Loucy (cell line): ENCODE results near the gene BRSK2.

Experiments used
- H2AFZ ChIP-seq: fragments of 200-600 bp; sonication (generic); 2 replicates; pipeline ENCODE4 v1.6.0; 2016; ENCODE audit warnings: antibody characterized with exemption, mild to moderate bottlenecking, low read length, moderate library complexity
- H3F3A ChIP-seq: fragments of 200-600 bp; 2 replicates; pipeline ENCODE4 v1.6.0; 2016; ENCODE audit warnings: antibody characterized with exemption, low read depth, mild to moderate bottlenecking
- H3K27me3 ChIP-seq: fragments of 200-600 bp; sonication (generic); 2 replicates; pipeline ENCODE4 v1.6.1; 2014; ENCODE audit warnings: low read length, mild to moderate bottlenecking; ENCODE audit not compliant: insufficient read depth, poor library complexity, severe bottlenecking
- H3K36me3 ChIP-seq: fragments of 200-600 bp; sonication (generic); 2 replicates; pipeline ENCODE4 v1.6.1; 2016; ENCODE audit warnings: low read length; ENCODE audit not compliant: insufficient read depth
- H3K4me1 ChIP-seq: fragments of 200-600 bp; sonication (generic); 2 replicates; pipeline ENCODE4 v1.5.1; 2014; ENCODE audit warnings: low read length, mild to moderate bottlenecking; ENCODE audit not compliant: insufficient read depth, poor library complexity, severe bottlenecking
- H3K4me2 ChIP-seq: fragments of 200-600 bp; sonication (generic); 2 replicates; pipeline ENCODE4 v1.6.0; 2014; ENCODE audit warnings: antibody characterized with exemption, low read length, low read depth, mild to moderate bottlenecking; ENCODE audit not compliant: poor library complexity, severe bottlenecking
- H3K4me3 ChIP-seq: fragments of 200-600 bp; sonication (generic); 2 replicates; pipeline ENCODE4 v1.5.1; 2014; ENCODE audit warnings: low read length, mild to moderate bottlenecking, mixed read lengths; ENCODE audit not compliant: poor library complexity, severe bottlenecking
- H3K79me2 ChIP-seq: fragments of 200-600 bp; sonication (generic); 2 replicates; pipeline ENCODE4 v1.6.1; 2014; ENCODE audit warnings: low read length; ENCODE audit not compliant: insufficient read depth
- H3K9ac ChIP-seq: fragments of 200-600 bp; sonication (generic); 2 replicates; pipeline ENCODE4 v1.6.0; 2014; ENCODE audit warnings: mild to moderate bottlenecking, low read depth, low read length, moderate library complexity; ENCODE audit not compliant: poor library complexity, severe bottlenecking
- H3K9me2 ChIP-seq: fragments of 200-600 bp; sonication (generic); replicated peaks from 2 replicates; pipeline ENCODE4 v1.6.1; 2016; ENCODE audit warnings: low read depth, low read length, mixed read lengths
- H3K9me3 ChIP-seq: fragments of 200-600 bp; sonication (generic); 2 replicates; pipeline ENCODE4 v1.6.1; 2014; ENCODE audit warnings: mild to moderate bottlenecking, antibody characterized with exemption, low read length, low read depth; ENCODE audit not compliant: insufficient read depth
- H4K20me1 ChIP-seq: fragments of 200-600 bp; sonication (generic); 2 replicates; pipeline ENCODE4 v1.6.0; 2014; ENCODE audit warnings: antibody characterized with exemption, low read length, mild to moderate bottlenecking; ENCODE audit not compliant: insufficient read depth, poor library complexity, severe bottlenecking
- EZH2phosphoT487 ChIP-seq: fragments of 200-600 bp; IDR thresholded peaks from 2 replicates; pipeline ENCODE4 v1.6.1; 2018; ENCODE audit warnings: antibody characterized with exemption, mild to moderate bottlenecking, moderate library complexity, borderline replicate concordance
- TF ChIP-seq, protein P1 (sequence below): fragments of 200-600 bp; sonication (generic); conservative IDR thresholded peaks from 2 replicates; pipeline ENCODE4 v1.5.1; 2014; ENCODE audit warnings: mild to moderate bottlenecking, antibody characterized with exemption, low read length

BRSK2 gene

DNA sequence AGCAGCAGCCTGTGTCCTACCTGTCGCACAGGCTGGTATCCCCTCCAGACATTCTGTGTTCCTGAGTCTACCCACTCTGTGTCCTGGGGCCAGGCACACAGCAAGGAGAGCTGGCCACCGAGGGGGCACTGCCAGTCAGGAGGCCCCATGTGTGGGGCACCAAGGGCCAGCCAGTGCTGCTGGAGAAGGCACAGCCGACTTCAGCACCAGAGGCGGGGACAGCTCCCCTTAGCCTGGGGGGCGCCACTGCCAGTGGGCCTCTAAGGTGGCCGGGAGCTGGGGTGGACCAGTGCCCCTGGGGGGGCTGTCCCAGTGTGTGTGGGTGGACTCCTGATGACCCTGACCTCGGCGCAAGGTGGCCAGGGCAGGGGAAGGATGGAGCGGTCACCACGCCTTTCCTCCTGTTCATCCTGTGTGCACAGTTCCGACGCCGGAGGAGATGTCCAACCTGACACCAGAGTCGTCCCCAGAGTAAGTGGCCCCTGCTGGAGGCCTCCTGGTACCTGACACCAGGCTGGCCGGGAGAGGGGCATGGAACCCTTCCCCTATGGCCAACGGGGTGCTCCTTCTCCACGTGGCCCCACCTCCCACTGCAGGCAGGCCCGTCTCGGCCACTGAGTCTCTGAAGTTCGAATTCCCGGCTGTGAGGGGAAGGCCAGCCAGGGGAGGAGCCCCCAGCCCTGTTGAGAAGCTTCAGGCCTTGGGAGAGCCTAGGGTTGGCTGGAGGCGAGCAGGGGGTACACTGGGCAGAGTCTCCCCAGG lies 61.4 kb downstream of the BRSK2 start:
- Histone ChIP-seq H3K36me3 (no peaks in the 10 kb centered on the region), H3K4me2 (no peak overlapping the region), H3F3A (no peaks in the 10 kb centered on the region), H3K9me3 (no peaks in the 10 kb centered on the region), H3K9me2 (no peaks in the 10 kb centered on the region), H4K20me1 (no peaks in the 10 kb centered on the region), H2AFZ (no peak overlapping the region), H3K27me3 (no peaks in the 10 kb centered on the region), H3K79me2 (no peaks in the 10 kb centered on the region), H3K4me3 (no peak overlapping the region), H3K4me1 (no peaks in the 10 kb centered on the region), H3K9ac (no peak overlapping the region)
- TF ChIP-seq, protein P1, sequence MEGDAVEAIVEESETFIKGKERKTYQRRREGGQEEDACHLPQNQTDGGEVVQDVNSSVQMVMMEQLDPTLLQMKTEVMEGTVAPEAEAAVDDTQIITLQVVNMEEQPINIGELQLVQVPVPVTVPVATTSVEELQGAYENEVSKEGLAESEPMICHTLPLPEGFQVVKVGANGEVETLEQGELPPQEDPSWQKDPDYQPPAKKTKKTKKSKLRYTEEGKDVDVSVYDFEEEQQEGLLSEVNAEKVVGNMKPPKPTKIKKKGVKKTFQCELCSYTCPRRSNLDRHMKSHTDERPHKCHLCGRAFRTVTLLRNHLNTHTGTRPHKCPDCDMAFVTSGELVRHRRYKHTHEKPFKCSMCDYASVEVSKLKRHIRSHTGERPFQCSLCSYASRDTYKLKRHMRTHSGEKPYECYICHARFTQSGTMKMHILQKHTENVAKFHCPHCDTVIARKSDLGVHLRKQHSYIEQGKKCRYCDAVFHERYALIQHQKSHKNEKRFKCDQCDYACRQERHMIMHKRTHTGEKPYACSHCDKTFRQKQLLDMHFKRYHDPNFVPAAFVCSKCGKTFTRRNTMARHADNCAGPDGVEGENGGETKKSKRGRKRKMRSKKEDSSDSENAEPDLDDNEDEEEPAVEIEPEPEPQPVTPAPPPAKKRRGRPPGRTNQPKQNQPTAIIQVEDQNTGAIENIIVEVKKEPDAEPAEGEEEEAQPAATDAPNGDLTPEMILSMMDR: no peak
- TF ChIP-seq EZH2phosphoT487: no peak

DNA sequence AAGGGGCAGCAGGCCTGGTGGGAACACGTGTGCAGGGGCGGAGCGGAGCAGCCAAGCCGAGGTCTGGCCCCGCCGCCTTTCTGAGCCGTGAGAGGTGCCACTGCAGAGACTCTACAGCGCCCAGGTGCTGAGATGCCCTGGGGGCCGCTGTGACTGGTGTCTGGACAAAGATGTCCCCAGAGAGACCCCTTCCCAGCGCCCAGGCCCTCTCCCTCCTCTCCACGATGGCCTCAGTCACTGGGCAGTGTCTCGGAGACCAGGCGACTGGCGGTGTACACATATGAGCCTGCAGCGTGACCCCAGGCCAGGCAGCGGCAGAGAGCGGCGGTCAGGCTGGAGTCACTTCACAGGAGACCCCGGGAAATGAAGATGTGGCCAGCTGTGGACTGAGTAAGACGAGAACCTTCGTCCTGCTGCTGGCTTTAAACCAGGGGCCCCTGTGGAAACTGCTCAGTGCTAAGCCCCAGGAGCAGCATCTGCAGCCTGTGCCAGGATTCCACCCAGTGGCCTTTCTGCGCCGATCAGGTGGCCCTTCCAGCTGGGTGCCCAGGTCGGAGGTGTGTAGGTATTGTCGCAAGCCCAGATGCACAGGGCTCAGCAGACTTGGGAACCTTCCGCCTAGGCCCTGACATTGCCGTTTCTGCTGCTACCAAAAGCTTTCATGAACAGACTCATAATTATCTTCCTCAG lies 62.2 kb downstream of the BRSK2 start:
- Histone ChIP-seq H3K4me2 (no peak overlapping the region), H3F3A (no peaks in the 10 kb centered on the region), H3K9me2 (no peaks in the 10 kb centered on the region), H3K79me2 (no peaks in the 10 kb centered on the region), H3K9ac (no peak overlapping the region), H3K9me3 (no peaks in the 10 kb centered on the region), H2AFZ (no peak overlapping the region), H4K20me1 (no peaks in the 10 kb centered on the region), H3K4me1 (no peaks in the 10 kb centered on the region), H3K36me3 (no peaks in the 10 kb centered on the region), H3K27me3 (no peaks in the 10 kb centered on the region), H3K4me3 (no peak overlapping the region)
- TF ChIP-seq, protein P1: no peak
- no peak for TF ChIP-seq EZH2phosphoT487

DNA sequence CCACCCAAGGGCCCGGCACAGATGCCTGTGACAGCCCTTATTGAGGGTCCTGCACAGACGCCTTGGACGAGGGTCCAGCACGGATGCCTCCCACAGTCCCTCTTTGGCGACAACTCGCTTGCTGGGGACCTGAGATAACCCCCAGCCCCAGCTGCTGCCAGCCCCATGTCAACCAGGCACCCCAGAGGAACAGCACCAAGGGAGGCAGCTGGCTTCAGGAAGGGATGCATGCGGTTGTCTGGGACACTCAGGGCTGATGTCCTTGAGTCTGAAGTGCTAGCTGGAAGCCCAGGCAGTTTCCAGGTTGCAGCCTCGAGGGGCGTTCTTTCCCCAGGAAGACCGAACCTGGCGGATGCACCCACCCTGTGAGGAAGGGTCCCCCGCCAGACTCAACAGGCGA lies 63.0 kb downstream of the BRSK2 start:
- no peak overlapping the region for H3K4me2 ChIP-seq
- no peaks in the 10 kb centered on the region for H3K9me3 ChIP-seq
- H3K9ac ChIP-seq: no peak overlapping the region
- H3K9me2 ChIP-seq: no peaks in the 10 kb centered on the region
- TF ChIP-seq, protein P1: no peak
- no peak for TF ChIP-seq EZH2phosphoT487
- no peaks in the 10 kb centered on the region for H3K36me3 ChIP-seq
- no peak overlapping the region for H3K4me3 ChIP-seq
- H2AFZ ChIP-seq: no peak overlapping the region
- H3F3A ChIP-seq: no peaks in the 10 kb centered on the region
- H3K27me3 ChIP-seq: no peaks in the 10 kb centered on the region
- no peaks in the 10 kb centered on the region for H4K20me1 ChIP-seq
- H3K79me2 ChIP-seq: no peaks in the 10 kb centered on the region
- H3K4me1 ChIP-seq: no peaks in the 10 kb centered on the region
